Retina (tissue), 1 donor: Measurements from ENCODE around the gene L3MBTL3.
A peak's percentile ranks its signal among the peaks of the same experiment; 100 is the strongest.

Experiments
- DNase-seq: peaks from one replicate; pipeline ENCODE4 v3.0.0-alpha.2; 2016

Gene L3MBTL3

DNA sequence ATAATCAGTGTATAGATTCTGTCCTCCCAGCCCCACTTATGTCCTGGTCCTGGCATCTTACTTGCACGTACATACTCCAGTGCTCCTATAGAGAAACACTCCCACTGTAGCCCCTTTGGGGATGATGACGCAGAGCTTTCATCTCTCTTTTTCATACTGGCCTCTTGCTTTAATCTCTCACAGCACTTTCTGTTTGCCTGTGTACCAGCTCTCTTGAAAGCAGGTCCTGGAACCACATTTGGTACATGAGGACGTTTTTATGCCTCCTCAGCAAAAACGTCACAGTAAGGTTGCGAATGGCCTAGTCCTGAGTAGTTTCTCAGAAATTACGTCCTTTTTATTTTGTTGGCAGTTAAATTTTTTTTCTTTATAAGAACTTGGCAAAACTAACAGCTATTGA is 10.8 kb downstream of the L3MBTL3 start:
- DNase-seq: no peak

DNA sequence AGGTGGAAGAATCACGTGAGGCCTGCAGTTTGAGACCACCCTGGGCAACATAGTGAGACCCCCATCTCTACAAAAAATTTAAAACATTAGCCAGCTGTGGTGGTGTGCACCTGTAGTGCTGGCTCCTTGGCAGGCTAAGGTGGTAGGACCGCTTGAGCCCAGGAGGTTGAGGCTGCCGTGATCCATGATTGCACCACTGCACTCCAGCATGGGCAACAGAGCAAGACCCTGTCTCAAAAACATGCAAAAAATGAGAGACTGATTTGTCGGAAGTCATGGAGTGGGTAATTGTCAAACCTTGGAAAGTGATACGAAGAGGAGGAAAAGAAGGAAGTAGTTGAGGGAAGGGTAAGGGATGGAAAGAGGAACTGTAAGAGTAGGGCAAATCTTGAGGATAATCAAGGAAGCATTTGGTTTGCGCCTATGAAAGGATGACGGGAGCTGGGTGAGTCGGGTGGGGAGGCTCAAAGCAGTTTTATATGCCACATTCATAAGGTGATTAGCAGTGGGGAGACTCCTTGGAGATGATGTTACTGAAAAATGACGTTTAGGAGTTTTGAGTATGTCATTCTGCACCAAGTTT is 14.5 kb downstream of the L3MBTL3 start:
- no peak for DNase-seq

DNA sequence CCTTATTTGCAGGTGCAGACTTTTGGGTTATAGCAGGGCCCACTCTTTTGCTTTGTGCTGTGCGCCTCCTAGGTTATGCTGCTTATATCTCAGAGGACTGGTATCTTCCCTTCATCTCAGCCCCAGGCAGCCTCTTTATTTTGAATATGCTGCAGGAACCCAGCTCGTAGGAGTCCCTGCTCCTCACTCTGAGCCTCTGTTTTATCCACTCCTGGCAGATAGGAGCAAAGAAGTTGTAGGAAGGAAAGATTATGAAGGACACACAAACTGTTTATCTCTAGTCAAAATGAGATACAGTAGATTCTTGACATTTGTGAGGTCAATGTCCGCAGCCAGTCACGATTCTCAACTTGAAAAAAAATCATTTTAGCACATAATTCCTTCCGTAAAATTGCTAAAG is 15.6 kb downstream of the L3MBTL3 start:
- DNase-seq: no peak

DNA sequence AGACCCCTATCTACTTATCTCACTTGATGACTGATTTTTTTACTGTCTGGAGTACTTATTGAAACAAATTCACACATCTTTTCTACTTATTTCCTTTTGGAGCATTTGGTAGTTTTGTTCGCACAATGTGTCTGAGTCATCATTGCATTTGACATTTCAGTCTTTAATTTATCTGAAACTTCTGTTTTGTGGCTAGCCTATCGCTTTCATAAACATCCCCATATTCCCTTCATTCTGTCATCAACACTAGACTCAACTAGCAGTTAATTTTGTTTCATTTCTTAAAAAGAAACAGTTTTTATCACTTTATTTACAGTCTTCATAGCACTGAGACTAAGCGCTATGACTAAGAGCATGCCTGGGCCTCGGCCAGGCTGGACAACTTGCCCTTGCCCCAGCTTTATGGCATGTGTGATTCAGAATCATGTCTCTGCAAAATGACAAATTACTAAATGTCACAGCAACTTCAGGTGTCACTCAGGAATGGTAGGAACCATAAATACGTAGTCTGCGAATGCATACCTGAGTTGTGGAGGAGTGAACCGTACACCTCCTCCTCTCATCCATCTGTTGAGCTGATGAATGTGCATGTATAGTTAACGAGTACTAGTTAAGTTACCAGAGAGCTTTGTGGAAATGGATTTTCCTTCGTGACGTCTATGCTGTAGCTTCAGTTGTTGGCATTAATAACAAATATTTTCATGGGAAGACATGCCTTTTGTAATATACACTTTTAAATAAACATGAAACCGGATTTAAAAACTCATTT is 16.2 kb downstream of the L3MBTL3 start:
- no peak for DNase-seq

DNA sequence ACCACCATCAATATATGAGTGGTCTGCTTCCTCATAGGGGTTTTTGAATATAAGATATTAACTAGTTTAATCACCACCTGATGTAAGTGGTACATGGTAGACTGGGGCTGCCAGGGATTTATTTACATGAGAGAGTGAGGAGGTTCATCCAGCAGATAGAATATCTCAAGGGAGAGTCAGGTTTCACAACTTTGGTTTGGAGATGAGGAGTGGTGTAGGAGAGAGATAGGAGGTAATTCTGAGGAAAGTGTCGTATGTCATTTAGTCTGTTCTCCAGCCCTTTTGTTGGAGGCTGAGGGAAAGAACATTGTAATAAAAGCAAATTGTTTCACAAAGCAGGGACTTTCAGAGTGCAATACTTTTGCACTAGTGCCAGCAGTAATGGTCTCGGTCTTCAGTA is 16.8 kb downstream of the L3MBTL3 start:
- no peak for DNase-seq

DNA sequence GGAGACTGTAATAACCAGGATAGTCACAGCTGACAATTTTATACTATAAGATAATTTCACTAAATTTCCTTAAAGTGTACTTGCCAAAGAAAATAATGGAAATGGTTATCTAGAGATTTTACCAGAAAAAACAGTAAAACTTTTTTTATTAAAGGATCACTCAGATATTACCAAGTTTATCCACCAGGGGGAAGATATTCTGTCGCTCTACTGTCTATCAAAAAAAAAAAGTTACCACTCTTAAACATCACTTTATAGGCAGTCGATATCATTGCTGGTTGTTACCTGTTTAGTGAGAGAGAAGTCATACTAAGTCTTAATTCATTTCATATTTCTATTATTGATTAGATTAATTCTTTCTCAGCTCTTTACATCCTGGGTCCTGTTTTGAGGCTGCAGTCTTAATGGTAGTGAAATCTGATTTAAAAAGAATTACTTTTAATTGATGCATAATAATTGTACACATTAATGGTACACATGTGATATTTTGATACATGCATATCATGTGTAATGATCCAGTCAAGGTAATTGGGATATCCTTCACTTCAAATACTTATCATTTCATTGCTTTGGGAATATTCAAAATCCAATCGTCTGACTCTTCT is 18.9 kb downstream of the L3MBTL3 start:
- no peak for DNase-seq

DNA sequence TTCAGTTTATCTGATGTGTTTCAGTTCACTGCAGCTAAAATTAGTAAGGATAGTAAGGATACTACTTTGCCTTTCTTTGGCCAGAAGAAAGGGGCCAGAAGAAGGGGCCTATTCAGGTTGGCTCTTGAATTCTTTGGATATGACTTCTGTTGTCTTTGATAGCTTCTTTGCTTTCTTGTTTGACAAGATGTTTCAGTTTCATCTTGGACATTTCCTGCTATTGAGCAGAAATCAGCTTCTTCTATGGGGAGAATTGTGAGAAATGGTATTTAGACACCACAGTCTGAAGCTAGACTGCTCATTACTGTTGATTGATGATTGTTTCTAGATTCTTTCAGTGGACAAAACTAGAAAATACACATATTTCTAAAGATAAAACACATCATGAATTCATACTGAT is 23.2 kb downstream of the L3MBTL3 start:
- DNase-seq: no peak

DNA sequence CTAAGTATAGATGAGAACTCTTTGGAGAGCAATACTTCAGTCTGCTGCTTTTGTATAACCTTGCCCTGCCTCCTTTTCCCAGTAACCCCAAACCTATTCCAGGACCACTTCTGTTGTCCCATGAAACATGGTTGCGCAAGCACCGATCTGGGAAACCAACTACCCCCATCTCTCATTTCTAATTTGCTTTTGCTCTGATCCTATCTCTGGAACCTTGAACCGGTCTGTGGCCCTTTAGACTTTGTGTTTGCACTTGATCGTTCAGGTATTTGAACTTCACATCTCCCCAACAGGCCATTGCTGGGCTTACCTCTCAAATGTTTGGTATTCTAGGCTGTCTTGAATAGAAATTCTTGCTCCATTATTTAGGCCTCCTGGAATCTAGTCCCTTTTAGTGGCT is 25.0 kb downstream of the L3MBTL3 start:
- DNase-seq: no peak

DNA sequence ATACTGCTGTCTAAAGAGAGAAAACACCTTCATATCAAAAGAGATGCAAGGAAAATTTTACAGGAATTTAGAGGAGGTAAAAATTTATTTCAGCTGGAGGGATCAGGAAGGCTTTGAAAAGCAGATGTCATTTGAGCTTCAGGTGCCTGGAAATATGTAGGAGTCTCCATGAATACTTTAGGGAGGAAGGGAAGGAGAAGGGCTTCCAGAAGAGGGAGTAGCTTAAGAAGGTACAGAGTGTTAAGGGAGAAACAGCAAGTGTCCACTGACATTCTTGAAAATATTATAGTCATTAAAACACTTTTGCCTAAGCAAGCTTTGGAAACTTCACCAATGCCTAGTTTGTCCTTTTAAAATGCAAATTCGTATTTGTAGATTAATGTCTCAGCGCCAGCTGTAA is 27.2 kb downstream of the L3MBTL3 start:
- no peak for DNase-seq

DNA sequence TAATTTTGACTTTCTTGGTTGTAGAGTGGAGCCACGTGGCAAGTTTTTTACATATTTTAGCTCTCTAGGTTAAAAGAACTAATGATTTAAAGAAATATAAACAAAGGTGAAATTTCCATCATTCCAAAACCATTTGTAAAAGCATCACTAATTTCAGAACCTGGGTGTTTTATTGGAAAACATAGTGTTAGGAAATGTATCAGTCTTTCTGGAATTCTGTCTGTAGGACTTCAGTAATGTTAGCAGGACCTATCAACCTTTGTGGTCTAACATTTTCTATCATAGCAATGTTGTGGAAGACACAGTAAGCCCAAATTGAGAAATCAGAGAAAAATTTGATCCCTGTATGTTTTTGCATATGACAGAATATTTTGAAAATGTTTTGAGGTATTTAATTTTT is 28.3 kb downstream of the L3MBTL3 start:
- no peak for DNase-seq

DNA sequence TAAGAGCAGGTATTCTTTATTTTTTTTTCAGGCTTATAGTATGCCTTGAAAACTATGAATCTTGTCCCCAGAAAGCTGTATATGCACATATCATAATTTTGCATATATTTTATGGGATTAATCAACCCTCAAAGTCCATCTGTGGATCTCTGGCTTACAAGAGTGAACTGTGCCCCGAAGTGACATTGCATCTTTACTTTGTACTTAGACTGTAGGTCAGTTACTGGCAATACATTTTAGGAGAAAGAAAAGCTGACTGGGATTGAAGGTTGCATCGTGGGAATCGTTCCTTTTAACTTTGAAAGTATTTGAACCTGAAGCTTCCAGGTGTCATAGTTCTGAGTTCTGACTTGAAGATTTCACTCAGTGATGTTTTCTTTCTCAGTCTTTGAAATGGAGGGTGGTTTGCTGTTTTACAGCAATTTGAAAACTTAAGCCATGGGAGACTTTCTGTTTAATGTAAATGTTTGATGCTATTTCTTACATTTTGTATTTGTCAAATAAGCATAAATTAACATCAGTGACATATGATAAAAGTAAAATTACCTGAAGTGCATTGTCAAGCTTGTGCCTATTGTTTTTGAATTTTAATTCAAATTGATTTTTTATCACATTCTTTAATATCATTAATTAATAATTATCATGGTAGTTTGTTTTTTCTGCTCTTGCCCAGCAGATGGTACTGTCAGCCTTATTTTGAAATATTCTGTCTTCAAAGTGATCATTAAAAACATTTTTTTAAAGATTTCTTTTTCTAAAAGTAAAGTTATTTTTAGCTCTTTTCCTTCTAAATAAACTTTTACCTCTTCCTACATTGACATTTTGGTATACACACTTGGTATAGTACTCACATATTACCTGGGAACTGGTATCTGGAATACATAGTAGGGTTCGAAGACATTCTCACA is 29.0 kb downstream of the L3MBTL3 start:
- no peak for DNase-seq

DNA sequence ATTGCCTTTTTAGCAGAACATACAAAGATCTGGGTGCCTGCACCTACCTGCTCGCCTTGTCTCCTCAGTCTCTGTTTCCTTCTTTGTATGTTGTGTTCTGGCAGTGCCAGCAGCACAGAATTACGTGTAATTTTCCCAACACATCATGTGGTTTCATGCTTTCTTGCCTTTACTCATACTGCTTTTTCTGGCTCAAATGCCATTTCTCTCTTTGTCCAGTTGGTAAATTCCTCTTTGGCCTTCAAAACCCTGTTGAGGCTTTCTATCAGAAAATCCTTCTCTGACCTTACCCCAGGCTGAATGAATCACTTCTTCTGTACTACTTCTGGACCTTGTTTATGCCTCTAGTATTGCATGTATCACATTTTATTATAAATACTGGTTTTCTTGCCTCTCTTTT is 31.8 kb downstream of the L3MBTL3 start:
- DNase-seq: no peak

DNA sequence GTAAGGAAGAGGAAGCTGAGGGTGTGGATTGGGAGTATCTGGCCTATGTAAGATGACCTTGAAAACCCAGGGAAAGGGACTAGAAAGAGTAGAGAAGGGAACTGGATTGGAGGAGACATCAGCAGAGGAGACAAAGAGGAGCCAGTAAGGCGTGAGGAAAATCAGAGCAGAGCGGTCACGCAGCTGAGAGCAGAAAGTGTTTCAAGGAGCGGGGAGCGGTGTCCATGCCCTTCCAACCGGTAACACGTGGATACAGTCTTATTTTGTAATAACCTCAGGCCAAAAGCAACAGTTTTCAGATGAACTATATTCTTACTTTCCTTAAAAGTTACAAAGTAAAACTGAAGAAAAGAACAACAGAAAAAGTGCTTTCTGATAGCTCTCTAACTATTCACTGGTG is 36.3 kb downstream of the L3MBTL3 start:
- no peak for DNase-seq

DNA sequence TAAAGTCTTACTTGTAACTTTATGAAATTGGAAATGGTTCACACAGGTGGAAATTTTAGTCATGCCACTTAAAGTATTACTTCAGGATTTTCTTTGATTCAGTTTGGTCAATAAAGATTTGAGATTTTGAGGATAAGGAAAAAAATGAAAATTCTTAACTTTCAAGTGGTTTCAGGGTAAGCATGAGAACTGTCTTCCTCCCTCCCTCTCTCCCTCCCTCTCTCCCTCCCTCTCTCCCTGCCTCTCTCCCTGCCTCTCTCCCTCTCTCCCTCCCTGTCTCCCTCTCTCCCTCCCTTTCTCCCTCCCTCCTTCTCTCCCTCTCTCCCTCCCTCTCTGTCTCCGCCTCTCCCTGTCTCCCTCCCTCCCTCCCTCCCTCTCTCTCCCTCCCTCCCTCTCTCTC is 36.9 kb downstream of the L3MBTL3 start:
- DNase-seq: no peak

DNA sequence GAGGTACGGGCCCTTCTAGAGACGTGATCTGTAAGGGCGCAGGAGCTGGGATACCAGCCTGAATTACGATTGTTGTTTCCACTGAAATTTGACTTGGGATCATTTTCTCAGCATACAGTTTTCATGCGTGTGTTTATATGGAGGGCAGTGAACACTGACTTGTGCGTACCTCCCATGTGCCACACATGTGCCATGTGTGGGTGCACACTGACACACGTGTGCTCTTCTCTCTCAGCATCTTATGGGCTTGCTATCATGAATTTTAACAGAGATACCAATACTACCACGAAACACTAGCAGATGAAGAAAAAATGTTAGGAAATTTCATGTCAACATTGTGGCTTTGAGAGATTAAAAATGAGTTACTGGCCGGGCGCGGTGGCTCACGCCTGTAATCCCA is 39.1 kb downstream of the L3MBTL3 start:
- DNase-seq: no peak

DNA sequence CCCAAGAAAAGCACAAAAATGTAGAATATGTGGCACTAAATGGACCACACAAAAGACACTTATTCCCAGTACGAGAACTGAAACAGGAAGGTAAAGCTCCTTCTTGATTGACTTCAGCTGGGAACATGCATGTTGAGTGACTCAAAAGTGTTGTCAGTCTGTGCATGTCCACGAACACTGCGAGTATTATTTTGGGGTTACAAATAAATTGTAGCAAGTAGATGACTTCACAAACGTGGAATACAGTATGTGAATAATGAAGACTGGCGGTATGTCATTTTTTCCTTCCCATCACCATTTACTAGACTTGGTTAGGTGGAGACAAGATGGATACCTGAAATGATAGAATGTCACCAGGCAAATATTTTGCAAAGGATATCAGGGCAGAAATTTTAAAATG is 45.4 kb downstream of the L3MBTL3 start:
- no peak for DNase-seq

DNA sequence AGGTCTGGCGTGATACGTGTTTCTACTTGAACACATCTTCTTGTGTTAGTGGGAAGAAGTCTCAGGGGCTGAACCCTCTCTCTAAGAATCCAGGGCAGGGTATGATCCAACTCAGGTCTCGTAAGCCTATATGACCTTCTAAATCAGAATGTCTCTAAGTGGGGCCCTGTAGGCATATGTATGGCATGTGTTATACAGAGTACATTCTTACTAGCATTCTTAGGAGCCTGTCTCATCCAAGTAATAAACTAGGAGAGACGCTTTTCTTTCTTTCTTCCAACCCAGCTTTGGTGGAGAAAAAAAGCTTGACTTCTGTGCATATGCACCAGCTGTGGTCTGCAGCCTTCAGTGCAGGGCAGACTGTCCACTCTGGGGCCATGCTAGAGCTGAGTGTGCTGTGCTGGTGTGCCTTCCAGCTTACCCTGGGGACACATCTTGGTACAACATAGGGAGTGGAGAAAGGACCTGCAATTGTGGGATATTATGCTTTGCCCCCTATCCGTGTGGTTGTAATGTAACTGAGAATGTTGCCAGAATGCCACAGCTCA is 47.3 kb downstream of the L3MBTL3 start:
- DNase-seq: no peak

DNA sequence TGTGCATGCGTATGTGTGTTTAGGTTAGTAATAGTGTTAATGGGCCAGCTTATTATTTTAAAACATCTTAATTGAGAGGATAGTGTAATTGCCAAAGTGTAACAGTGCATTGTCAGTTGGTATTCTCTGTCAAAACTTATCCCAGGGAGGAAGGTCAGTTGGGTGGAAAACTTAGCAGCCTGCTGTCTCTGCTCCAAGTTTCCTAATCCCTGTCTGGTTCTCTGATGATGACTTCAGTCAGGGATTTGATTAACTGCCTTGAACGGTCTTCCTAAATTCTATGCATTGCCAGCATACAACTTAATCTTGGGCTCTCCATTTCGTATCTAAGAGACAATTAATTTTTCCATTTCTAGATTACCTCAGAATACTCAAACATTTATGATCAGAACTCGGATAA is 51.1 kb downstream of the L3MBTL3 start:
- DNase-seq: no peak

DNA sequence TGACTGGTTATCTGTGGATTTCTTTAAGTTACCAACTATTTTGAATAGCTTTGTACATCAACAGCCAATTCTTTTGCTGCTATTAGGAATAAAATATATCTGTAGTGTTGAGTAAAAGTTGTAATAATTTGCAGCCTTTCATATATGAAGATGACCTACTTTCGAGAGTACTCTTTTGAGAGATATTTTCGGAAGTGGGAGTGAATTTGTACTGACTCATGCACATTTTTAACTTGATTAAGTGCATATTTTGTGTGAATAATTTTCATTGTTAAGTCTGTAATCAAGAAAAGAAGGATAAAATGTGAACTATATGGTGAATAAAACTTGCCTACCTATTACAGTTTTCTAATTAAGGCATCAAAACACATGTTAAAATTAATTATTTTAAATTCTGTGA is 51.9 kb downstream of the L3MBTL3 start:
- DNase-seq: no peak

DNA sequence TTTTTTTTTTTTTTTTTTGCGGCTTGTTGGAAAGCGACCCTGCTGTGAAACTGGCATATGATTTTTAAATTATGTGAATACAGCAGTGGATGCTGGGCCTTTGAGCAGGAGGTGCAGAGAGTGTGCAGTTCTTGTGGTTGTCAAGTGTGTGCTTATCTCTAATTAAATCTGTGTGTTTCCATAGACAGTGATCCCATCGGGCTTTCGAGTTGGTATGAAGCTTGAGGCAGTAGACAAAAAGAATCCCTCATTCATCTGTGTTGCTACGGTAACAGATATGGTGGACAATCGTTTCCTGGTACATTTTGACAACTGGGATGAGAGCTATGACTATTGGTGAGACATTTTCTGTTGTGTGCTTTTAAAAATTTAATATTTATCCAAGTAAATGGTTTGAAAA is 52.4 kb downstream of the L3MBTL3 start:
- peak; percentile 62 for DNase-seq

DNA sequence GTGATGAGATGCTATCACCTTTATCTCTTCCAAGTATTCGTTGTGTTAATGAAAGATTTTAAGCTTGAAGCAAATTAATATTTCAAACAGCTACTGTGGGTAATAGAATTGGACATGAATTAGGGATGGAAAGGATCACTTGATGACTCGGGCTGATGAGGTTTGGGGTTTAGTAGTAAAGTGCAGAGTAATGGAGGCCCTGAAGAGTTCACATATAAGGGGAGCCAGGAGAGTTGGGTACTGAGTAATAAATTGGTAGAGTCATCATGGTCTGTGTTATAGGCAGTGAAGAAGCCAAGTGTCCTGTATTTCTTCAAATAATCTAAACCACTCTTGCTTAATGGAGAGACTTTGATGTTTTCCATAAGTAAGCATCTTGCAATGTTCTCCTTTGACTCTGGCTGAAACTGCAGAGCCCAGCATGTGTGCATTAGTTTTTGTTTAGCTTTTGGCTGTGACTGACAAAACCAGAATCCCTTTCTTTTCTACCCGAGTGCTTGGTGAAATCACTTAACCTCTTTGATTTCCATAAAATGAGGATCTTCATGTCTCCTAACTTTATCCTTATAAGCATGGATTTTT is 57.6 kb downstream of the L3MBTL3 start:
- DNase-seq: no peak

DNA sequence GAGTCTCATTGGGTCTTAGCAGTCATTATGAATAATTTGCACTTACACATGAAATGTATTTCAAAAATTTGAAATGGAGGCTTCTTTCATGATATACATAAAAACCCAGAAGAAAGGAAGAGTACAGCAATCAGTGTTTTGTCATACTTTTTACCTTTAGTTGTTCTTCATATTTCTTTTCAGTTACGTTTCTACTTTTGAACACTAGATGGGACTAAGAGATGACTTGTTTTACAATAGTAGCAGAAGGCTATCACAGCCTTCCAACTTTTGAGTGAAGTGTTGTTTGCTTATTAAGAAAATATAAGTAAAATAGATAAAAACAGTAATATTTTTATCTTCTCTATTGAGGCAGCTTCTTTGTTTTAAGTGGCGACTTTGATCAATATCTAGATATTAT is 58.1 kb downstream of the L3MBTL3 start:
- no peak for DNase-seq

DNA sequence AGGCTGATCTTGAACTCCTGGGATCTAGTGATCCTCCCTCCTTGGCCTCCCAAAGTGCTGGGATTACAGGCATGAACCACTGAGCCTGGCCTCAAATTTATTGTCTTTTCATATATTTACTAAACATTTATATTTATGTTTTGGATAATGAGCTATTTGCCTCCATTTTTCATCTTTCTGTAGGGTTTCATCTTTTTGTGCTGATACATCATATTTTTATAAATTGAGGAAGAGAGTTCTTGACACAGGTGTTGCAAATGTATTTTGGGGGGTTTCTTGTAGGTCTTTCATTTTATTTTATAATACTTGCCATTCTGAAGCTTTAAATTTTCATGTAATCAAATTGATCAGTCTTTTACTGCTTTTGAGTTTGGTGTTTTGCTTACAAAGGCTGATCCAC is 72.4 kb downstream of the L3MBTL3 start:
- no peak for DNase-seq
